Measurements from ENCODE around the gene APLP2. TPM values are rescaled to one million over a fixed set of nuclear protein-coding genes. Genes with fewer than 3 reads are reported as not detected.
A peak's percentile ranks its signal among the peaks of the same experiment; 100 is the strongest.

APLP2 gene
- total RNA-seq, 1 experiment from 2014 or later: 345 TPM

DNA sequence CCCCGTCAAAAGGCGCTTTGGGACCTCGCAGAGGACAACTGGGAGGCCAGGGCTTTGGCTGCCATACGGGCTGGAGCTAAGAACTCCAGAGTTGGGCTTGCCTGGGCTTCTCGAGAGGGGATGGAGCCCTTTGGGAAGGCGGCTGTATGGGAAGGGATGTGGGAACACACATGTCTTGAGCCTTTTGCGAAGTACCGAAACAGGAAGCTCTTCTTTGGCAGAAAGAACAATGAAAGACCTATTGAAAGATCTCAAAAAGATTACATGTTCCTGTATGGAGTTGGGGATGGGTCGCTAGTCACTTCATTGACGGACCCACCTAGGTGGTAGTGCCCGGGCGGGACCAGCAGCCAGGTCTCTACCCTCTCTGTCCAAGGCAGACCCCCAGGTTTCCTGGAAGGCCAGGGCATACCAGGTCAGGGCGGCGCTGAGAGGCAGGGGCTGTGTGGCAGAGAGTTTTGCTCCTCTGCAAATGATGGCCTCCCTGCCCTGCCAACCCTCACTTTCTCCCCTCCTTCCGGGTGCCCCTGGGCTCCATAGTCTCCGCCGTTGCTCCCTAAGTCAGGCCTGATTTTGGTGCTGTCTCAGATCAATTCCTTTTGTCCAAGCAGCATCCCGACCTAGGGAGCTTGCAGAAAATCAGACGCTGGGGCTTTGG lies 90.9 kb downstream of the APLP2 start:
- ChIA-PET CTCF (interaction anchor here (0.6 to 5.1 kb wide), 5 partner anchors 15 to 187 kb away, joined by 3 to 34 read pairs (median 3); no protein-coding TSS in a partner anchor), POLR2A (interaction anchor here (2.3 kb wide), 1 partner anchor 15 kb away, joined by 10 read pairs; no protein-coding TSS in a partner anchor)
- H3K36me3 Mint-ChIP-seq: no peaks in the 10 kb centered on the region
- TF ChIP-seq ZNF281 (CRISPR knock-in tag; IDR thresholded peaks at IDR 0.05) (0 out of 2 replicates have a peak, but pooled peaks have one; percentile 9), ZNF512 (CRISPR knock-in tag; IDR thresholded peaks at IDR 0.05; ENCODE audit: borderline replicate concordance) (no peak)
- H3K4me1 Mint-ChIP-seq: peaks cover 42% of the 10 kb centered on the region
- no peak overlapping the region for H3K27ac Mint-ChIP-seq
- peak; percentile 33 for ATAC-seq
- H3K4me3 Mint-ChIP-seq: peak overlapping the region; percentile 79
- H3K27me3 Mint-ChIP-seq (ENCODE audit: low read depth): peaks cover 58% of the 10 kb centered on the region
- H3K9me3 Mint-ChIP-seq: no peaks in the 10 kb centered on the region
- no peak for DNase-seq (ENCODE audit: low spot score)

GRCh38 chr11:130161441-130162145 lies 91.9 kb downstream of the APLP2 start:
- peaks cover 40% of the 10 kb centered on the region for H3K4me1 Mint-ChIP-seq
- ChIA-PET POLR2A (interaction anchor here (2.3 kb wide), 1 partner anchor 16 kb away, joined by 10 read pairs; no protein-coding TSS in a partner anchor), CTCF (interaction anchor here (1.4 to 5.1 kb wide), 3 partner anchors 15 to 51 kb away, joined by 3 to 34 read pairs (median 13); no protein-coding TSS in a partner anchor)
- peak overlapping the region; percentile 53 for H3K4me3 Mint-ChIP-seq
- no peak for ATAC-seq
- TF ChIP-seq NFATC4 (CRISPR knock-in tag; IDR thresholded peaks at IDR 0.05) (no peak), GTF2I (CRISPR knock-in tag; conservative IDR thresholded peaks at IDR 0.05) (no peak), TEAD1 (CRISPR knock-in tag; IDR thresholded peaks at IDR 0.05) (no peak)
- TF ChIP-seq, protein P1, sequence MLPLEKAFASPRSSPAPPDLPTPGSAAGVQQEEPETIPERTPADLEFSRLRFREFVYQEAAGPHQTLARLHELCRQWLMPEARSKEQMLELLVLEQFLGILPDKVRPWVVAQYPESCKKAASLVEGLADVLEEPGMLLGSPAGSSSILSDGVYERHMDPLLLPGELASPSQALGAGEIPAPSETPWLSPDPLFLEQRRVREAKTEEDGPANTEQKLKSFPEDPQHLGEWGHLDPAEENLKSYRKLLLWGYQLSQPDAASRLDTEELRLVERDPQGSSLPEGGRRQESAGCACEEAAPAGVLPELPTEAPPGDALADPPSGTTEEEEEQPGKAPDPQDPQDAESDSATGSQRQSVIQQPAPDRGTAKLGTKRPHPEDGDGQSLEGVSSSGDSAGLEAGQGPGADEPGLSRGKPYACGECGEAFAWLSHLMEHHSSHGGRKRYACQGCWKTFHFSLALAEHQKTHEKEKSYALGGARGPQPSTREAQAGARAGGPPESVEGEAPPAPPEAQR (CRISPR knock-in tag; IDR thresholded peaks at IDR 0.05): no peak
- TF ChIP-seq, protein P2, sequence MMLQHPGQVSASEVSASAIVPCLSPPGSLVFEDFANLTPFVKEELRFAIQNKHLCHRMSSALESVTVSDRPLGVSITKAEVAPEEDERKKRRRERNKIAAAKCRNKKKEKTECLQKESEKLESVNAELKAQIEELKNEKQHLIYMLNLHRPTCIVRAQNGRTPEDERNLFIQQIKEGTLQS (CRISPR knock-in tag; conservative IDR thresholded peaks at IDR 0.05): no peak
- H3K36me3 Mint-ChIP-seq: no peaks in the 10 kb centered on the region
- H3K27ac Mint-ChIP-seq: no peak overlapping the region
- DNase-seq (ENCODE audit: low spot score): no peak
- no peaks in the 10 kb centered on the region for H3K9me3 Mint-ChIP-seq
- H3K27me3 Mint-ChIP-seq (ENCODE audit: low read depth): peaks cover 60% of the 10 kb centered on the region

- ChIA-PET POLR2A (no interaction called here), CTCF (no interaction called here)
- Mint-ChIP-seq H3K27ac (no peak overlapping the region), H3K4me3 (no peak overlapping the region), H3K27me3 (ENCODE audit: low read depth) (peaks cover 62% of the 10 kb centered on the region), H3K4me1 (peaks cover 35% of the 10 kb centered on the region), H3K36me3 (no peaks in the 10 kb centered on the region), H3K9me3 (no peaks in the 10 kb centered on the region)
- ATAC-seq: no peak
- DNase-seq (ENCODE audit: low spot score): no peak
- no peak for TF ChIP-seq ATF2 (CRISPR knock-in tag; IDR thresholded peaks at IDR 0.05; ENCODE audit: borderline replicate concordance, low read depth)
- TF ChIP-seq ESRRA (CRISPR knock-in tag; IDR thresholded peaks at IDR 0.05; ENCODE audit: borderline replicate concordance): no peak
- no peak for TF ChIP-seq ZNF281 (CRISPR knock-in tag; IDR thresholded peaks at IDR 0.05)
- no peak for TF ChIP-seq CREB1 (CRISPR knock-in tag; IDR thresholded peaks at IDR 0.05)
- no peak for TF ChIP-seq ZNF317 (CRISPR knock-in tag; IDR thresholded peaks at IDR 0.05; ENCODE audit: borderline replicate concordance, low read depth)
- TF ChIP-seq ATF6 (CRISPR knock-in tag; IDR thresholded peaks at IDR 0.05): no peak
These were observed 93.0 kb downstream of the APLP2 start for GRCh38 chr11:130162733-130163132.

Data from WTC11 (cell line).